Keratinocyte (primary cell): ENCODE results near the gene STAG1. TPM values are rescaled to one million over a fixed set of nuclear protein-coding genes. Genes with fewer than 3 reads are reported as not detected.

Experiments
- DNase-seq: peaks from one replicate; pipeline ENCODE4 v3.0.0-alpha.2; 2011; ENCODE audit warnings: low read depth, missing footprints, low spot score
- FAIRE-seq: peaks from 2 replicates; lab custom pipeline; 2011; peaks lifted over from hg19 to GRCh38; lab: Jason Lieb, UNC
- H2AFZ ChIP-seq: 2 replicates; pipeline ENCODE4 v1.6.0; 2012; ENCODE audit warnings: low read length, control low read depth, inconsistent platforms; ENCODE audit not compliant: control insufficient read depth
- H3K27ac ChIP-seq: 2 replicates; pipeline ENCODE4 v1.5.1; 2011; ENCODE audit warnings: low read length; ENCODE audit not compliant: control insufficient read depth, insufficient read depth
- H3K27me3 ChIP-seq: 3 replicates; pipeline ENCODE4 v1.6.0; 2011; ENCODE audit warnings: low read length; ENCODE audit not compliant: control insufficient read depth, insufficient read depth; ENCODE audit errors: extremely low read depth
- H3K36me3 ChIP-seq, 2 experiments: 2 replicates in 1 of 2; 3 replicates in 1 of 2; pipeline ENCODE4 v1.5.1; 2011; ENCODE audit warnings: low read length in 2 of 2, mild to moderate bottlenecking in 1 of 2; ENCODE audit not compliant: control insufficient read depth in 2 of 2, insufficient read depth in 2 of 2; ENCODE audit errors: extremely low read depth in 1 of 2
- H3K4me1 ChIP-seq: 3 replicates; pipeline ENCODE4 v1.5.1; 2011; ENCODE audit warnings: low read length; ENCODE audit not compliant: control insufficient read depth, insufficient read depth; ENCODE audit errors: extremely low read depth
- H3K4me2 ChIP-seq: 3 replicates; pipeline ENCODE4 v1.6.0; 2011; ENCODE audit warnings: low read depth, low read length; ENCODE audit not compliant: control insufficient read depth, insufficient read depth; ENCODE audit errors: extremely low read depth
- H3K4me3 ChIP-seq, 3 experiments: fragments of 200-600 bp in 1 of 3; sonication (generic) in 1 of 3; 2 replicates in 2 of 3; 3 replicates in 1 of 3; pipeline ENCODE4 v1.5.1; 2011 to 2016; ENCODE audit warnings: low read length in 3 of 3, mild to moderate bottlenecking in 3 of 3, control low read depth in 2 of 3, inconsistent platforms in 1 of 3, low read depth in 1 of 3, mixed read lengths in 1 of 3, mixed run types in 1 of 3, moderate library complexity in 1 of 3; ENCODE audit not compliant: control insufficient read depth in 2 of 3, insufficient read depth in 2 of 3; ENCODE audit errors: extremely low read depth in 1 of 3
- H3K79me2 ChIP-seq: 2 replicates; pipeline ENCODE4 v1.6.0; 2012; ENCODE audit warnings: low read length; ENCODE audit not compliant: control insufficient read depth, insufficient read depth
- H3K9ac ChIP-seq: 3 replicates; pipeline ENCODE4 v1.6.0; 2011; ENCODE audit warnings: low read length; ENCODE audit not compliant: control insufficient read depth, insufficient read depth; ENCODE audit errors: extremely low read depth
- H3K9me1 ChIP-seq: 3 replicates; pipeline ENCODE4 v1.6.0; 2011; ENCODE audit warnings: low read length; ENCODE audit not compliant: control insufficient read depth, insufficient read depth; ENCODE audit errors: extremely low read depth
- H3K9me3 ChIP-seq: 2 replicates; pipeline ENCODE4 v1.5.1; 2012; ENCODE audit warnings: low read depth, low read length; ENCODE audit not compliant: control insufficient read depth
- H4K20me1 ChIP-seq: 3 replicates; pipeline ENCODE4 v1.6.0; 2011; ENCODE audit warnings: low read length; ENCODE audit not compliant: control insufficient read depth, insufficient read depth; ENCODE audit errors: extremely low read depth
- EZH2 ChIP-seq: IDR thresholded peaks from one replicate; pipeline ENCODE4 v1.6.1; 2012; ENCODE audit warnings: inconsistent platforms, mild to moderate bottlenecking, low read length, moderate library complexity
- dilution Hi-C: fragments of 300-500 bp; cut with MboI; formaldehyde crosslinking; loops from one replicate; pipeline ENCODE4 v1.7.0; 2020; ENCODE audit warnings: low sequenced_read_pairs; ENCODE audit not compliant: extremely low pct_ligation_motif_present
- polyA plus RNA-seq, 5 experiments: library from polyadenylated mRNA; depleted of rRNA in 3 of 5; stranded (reverse) in 3 of 5; stranded (forward) in 1 of 5; unstranded in 1 of 5; fragments of >200 nt; gene quantifications; 1 replicate in 1 of 5; 2 replicates in 3 of 5; 3 replicates in 1 of 5; pipeline versions ENCODE4 v1.2.1 to v1.2.3, GENCODE V29; 2011 to 2012; ENCODE audit warnings: missing spikeins in 2 of 5, low read depth in 1 of 5, low replicate concordance in 1 of 5
- TF ChIP-seq, protein P1 (sequence below), 3 experiments: IDR thresholded peaks in 1 of 3; conservative IDR thresholded peaks in 1 of 3; optimal IDR thresholded peaks in 1 of 3; 2 replicates in 2 of 3; 3 replicates in 1 of 3; pipeline versions ENCODE3 to v1.5.1; 2011; ENCODE audit warnings: low read length in 3 of 3, mild to moderate bottlenecking in 3 of 3, moderate library complexity in 2 of 3, control low read depth in 1 of 3, inconsistent platforms in 1 of 3; ENCODE audit not compliant: insufficient read depth in 2 of 3; ENCODE audit errors: extremely low read depth in 1 of 3

STAG1 gene
- polyA plus RNA-seq, 1 donor (not counting 4 experiments of a cell fraction or from before 2014, with no cell fraction given) = 11.8 TPM

DNA sequence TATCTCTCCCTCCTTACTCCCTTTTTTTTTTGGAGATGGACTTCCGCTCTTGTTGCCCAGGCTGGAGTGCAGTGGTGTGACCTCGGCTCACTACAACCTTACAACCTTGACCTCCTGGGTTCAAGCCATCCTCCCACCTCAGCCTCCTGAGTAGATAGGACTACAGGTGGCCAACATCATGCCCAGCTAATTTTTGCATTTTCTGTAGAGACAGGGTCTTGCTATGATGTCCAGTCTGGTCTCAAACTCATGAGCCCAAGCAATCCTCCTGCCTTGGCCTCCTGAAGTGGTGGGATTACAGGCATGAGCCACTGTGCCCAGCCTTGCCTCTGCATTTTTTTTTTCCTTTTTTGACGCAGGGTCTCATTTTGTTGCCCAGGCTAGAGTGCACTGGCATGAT is 17.1 kb downstream of the STAG1 start:
- no peak overlapping the region for H3K27ac ChIP-seq
- TF ChIP-seq EZH2 = no peak
- TF ChIP-seq, protein P1, sequence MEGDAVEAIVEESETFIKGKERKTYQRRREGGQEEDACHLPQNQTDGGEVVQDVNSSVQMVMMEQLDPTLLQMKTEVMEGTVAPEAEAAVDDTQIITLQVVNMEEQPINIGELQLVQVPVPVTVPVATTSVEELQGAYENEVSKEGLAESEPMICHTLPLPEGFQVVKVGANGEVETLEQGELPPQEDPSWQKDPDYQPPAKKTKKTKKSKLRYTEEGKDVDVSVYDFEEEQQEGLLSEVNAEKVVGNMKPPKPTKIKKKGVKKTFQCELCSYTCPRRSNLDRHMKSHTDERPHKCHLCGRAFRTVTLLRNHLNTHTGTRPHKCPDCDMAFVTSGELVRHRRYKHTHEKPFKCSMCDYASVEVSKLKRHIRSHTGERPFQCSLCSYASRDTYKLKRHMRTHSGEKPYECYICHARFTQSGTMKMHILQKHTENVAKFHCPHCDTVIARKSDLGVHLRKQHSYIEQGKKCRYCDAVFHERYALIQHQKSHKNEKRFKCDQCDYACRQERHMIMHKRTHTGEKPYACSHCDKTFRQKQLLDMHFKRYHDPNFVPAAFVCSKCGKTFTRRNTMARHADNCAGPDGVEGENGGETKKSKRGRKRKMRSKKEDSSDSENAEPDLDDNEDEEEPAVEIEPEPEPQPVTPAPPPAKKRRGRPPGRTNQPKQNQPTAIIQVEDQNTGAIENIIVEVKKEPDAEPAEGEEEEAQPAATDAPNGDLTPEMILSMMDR (optimal IDR thresholded peaks at IDR 0.05 in 1 of 3, IDR thresholded peaks at IDR 0.05 in 1 of 3, conservative IDR thresholded peaks at IDR 0.05 in 1 of 3; ENCODE audit: extremely low read depth in 1 of 3, insufficient read depth in 2 of 3, low read length in 3 of 3) = no peak
- FAIRE-seq (no peak), DNase-seq (no peak)
- H3K9me1 ChIP-seq = no peaks in the 10 kb centered on the region
- dilution Hi-C loops = no loop called here
- no peaks in the 10 kb centered on the region for H3K36me3 ChIP-seq
- H2AFZ ChIP-seq = no peak overlapping the region
- no peak overlapping the region for H3K4me3 ChIP-seq
- H4K20me1 ChIP-seq = no peaks in the 10 kb centered on the region
- no peaks in the 10 kb centered on the region for H3K27me3 ChIP-seq
- H3K79me2 ChIP-seq = peaks cover 81% of the 10 kb centered on the region
- no peak overlapping the region for H3K9ac ChIP-seq
- peaks cover 16% of the 10 kb centered on the region for H3K4me1 ChIP-seq
- no peaks in the 10 kb centered on the region for H3K9me3 ChIP-seq
- no peak overlapping the region for H3K4me2 ChIP-seq

GRCh38 chr3:136734382-136735070 is 17.7 kb downstream of the STAG1 start:
- TF ChIP-seq, protein P1 (optimal IDR thresholded peaks at IDR 0.05 in 1 of 3, IDR thresholded peaks at IDR 0.05 in 1 of 3, conservative IDR thresholded peaks at IDR 0.05 in 1 of 3; ENCODE audit: extremely low read depth in 1 of 3, insufficient read depth in 2 of 3, low read length in 3 of 3) = peak in 1 of 3 experiments; percentile 12
- no peak for TF ChIP-seq EZH2
- H3K79me2 ChIP-seq = peaks cover 79% of the 10 kb centered on the region
- no peak overlapping the region for H3K4me3 ChIP-seq
- H3K27me3 ChIP-seq = no peaks in the 10 kb centered on the region
- H4K20me1 ChIP-seq = no peaks in the 10 kb centered on the region
- H3K4me2 ChIP-seq = no peak overlapping the region
- peaks cover 16% of the 10 kb centered on the region for H3K4me1 ChIP-seq
- no peaks in the 10 kb centered on the region for H3K36me3 ChIP-seq
- no peaks in the 10 kb centered on the region for H3K9me3 ChIP-seq
- dilution Hi-C loops = no loop called here
- no peak overlapping the region for H3K27ac ChIP-seq
- no peak overlapping the region for H2AFZ ChIP-seq
- no peak overlapping the region for H3K9ac ChIP-seq
- no peak for FAIRE-seq
- H3K9me1 ChIP-seq = no peaks in the 10 kb centered on the region
- no peak for DNase-seq
